ENCODE measurements around the gene LIFR. TPM values are rescaled to one million over a fixed set of nuclear protein-coding genes. Genes with fewer than 3 reads are reported as not detected.

Gene LIFR
- total RNA-seq, 4 donors from 2014 or later: 73.3 to 269 (median 185) TPM

- TF ChIP-seq CTCF (IDR thresholded peaks at IDR 0.05; ENCODE audit: low read depth): no peak
Observed at GRCh38 chr5:38463634-38464521, 92.6 kb downstream of the LIFR start.

DNA sequence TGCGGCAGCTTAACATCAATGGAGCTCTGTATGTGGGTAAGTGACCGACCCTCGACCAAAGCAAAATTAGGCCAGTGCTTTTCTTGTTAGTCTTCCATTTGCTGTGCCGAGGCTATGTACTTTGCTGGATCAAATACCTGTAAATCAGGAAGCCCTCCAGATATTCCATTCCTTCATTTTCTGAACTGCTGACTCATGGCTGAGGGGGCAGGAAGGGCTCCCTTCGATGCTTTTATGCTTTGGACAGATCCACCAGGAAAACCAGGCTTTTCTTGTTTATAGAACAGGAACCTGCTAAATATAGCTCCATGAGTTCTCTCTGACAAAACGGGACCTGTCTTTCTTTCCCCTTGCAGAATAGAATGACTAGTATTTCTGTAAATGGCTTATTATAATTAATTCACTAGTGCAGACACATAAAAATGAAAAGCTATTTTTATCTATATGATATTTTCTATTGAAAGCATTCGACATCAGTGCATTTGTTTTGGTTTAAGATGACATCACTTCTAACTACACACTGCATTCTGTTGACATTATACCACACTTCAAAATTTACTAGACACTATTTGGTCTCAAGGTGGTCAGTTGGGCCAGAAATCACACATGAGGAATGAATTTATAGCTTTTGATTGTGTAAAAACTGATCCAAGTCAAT lies 93.3 kb downstream of the LIFR start:
- no peak for TF ChIP-seq CTCF (IDR thresholded peaks at IDR 0.05; ENCODE audit: low read depth)

GRCh38 chr5:38458174-38458573 lies 98.3 kb downstream of the LIFR start:
- TF ChIP-seq CTCF (IDR thresholded peaks at IDR 0.05; ENCODE audit: low read depth): no peak

DNA sequence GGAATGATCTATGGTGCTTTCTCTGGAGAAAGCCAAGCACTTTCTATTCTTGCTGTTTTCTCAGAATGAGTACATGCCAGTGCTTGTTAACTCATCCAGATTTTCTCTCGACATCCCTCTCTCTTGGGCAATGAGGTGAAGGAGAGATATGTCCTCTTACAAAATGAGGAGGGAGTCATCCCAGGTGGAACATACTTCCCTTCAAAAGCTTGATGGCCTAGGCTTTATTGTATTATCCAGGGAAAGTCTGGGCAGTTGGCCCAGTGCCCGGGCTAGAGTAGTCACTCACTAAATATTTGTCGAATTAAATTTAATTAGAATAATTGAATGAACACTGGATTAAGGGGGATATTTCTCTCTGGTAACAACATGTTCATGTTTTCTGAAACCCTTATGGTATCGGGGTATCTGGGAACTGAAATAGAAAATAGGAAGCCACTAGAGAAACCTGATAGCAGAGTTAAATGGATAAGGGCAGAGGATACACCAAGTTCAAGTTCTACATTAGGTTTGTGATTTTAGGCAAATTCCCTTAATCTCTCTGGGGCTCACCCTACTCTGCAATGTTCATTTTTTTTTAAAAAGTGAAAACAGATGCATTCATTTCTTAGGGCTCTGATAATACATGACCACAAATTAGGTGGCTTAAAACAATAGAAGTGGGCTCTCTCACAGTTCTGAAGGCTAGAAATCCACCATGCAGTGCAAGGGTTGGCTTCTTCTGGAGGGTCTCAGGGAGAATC lies 99.6 kb downstream of the LIFR start:
- TF ChIP-seq CTCF (IDR thresholded peaks at IDR 0.05; ENCODE audit: low read depth): no peak

- no peak for TF ChIP-seq CTCF (IDR thresholded peaks at IDR 0.05; ENCODE audit: low read depth)
Observed at GRCh38 chr5:38455796-38456330, 100.6 kb downstream of the LIFR start.

DNA sequence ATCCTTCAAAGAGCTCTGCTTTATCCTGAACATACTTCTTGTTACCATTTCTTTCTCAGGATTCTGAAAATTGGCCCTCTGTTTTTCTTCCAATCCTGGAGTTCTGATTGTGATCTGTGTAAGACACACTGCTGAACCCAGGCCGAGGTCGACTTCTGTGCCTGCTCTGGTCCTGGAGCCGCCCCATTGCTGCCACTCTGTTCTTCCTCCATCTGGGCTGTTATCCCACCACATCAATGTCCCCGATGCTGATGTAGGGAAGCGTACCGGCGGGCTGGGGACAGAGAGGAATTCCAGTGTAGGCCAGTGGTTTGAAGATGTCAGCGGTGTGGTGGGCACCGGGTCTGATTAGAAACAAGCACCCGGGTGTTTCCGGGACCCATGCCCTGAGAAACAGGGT lies 102.5 kb downstream of the LIFR start:
- TF ChIP-seq CTCF (IDR thresholded peaks at IDR 0.05; ENCODE audit: low read depth): no peak

Measured in subcutaneous adipose tissue (tissue), 4 donors.